Caki2 (cell line): ENCODE results near the gene LRRC39. TPM values are rescaled to one million over a fixed set of nuclear protein-coding genes. Genes with fewer than 3 reads are reported as not detected.
A peak's percentile ranks its signal among the peaks of the same experiment; 100 is the strongest.

Experiments
- DNase-seq: peaks from one replicate; pipeline ENCODE4 v3.0.0-alpha.2; 2015; ENCODE audit warnings: low read depth
- in situ Hi-C: cut with HindIII; loops from 2 replicates; pipeline ENCODE4 v1.10.0; 2016; ENCODE audit warnings: low sequenced_read_pairs, low pct_unique_long_range_greater_than_20kb, mixed read lengths
- total RNA-seq: library from RNA; depleted of rRNA; stranded (reverse); fragments of >200 nt; shearing (Covaris generic); gene quantifications from 2 replicates; pipeline ENCODE4 v1.2.3, GENCODE V29; 2014; ENCODE audit warnings: low replicate concordance

LRRC39 gene
- total RNA-seq, 1 experiment from 2014 or later: not detected

DNA sequence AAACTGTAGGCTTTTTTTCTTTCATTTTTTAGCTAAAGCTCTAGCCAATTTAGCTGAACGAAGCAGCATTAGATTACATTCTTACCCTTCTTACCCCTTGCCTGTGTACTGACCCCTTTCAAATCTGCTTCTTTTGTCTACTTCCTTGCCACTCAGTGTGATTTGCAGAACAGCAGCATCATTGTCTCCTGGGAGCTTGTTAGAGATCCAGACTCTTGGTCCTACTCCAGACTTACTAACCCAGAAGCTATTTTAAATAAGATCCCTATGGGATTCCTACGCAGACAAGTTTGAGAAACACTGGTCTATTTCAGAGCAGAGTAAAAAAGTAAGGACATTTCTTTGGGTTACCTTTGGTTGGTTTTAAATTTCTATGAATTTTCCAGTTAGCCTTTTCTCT lies 13.8 kb downstream of the LRRC39 start:
- DNase-seq: no peak
- in situ Hi-C loops: no loop called here

DNA sequence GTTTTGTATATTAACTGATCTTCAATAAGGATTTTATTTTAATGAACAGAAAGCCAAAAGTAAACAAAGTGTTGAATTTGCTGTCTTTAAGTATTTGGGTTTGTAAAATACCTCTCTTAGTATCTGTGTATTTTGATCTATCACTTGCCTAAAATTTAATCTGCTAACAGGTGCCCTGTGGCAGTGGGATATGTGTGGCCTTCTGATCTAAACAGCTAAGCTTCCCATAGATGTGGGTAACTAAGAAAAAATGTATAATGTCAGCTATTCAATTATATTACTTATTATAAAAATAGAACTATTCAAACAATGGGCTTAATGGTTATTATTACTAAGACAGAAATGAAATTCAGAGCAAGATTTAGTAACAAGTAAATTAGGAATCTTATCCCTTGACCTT lies 15.2 kb downstream of the LRRC39 start:
- no peak for DNase-seq
- in situ Hi-C loops: no loop called here

DNA sequence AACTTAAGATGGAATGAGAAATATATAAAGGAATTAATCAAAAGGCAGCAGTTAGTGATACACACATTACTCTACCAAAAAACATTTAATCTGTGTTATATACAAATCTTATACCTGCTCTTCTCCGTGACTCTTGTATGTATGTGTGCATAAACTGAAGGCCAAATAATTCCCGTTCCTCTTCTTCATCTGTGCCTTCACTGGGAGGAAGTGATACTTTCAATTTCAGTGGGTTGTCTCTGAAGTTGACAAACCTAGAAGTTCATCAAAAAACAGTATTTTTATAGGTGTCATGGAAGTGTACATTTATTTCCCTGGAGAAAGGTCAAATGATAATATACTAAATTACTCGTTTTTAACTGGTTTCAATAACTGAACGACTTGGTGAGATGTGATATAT lies 25.8 kb downstream of the LRRC39 start:
- in situ Hi-C loops: no loop called here
- no peak for DNase-seq

DNA sequence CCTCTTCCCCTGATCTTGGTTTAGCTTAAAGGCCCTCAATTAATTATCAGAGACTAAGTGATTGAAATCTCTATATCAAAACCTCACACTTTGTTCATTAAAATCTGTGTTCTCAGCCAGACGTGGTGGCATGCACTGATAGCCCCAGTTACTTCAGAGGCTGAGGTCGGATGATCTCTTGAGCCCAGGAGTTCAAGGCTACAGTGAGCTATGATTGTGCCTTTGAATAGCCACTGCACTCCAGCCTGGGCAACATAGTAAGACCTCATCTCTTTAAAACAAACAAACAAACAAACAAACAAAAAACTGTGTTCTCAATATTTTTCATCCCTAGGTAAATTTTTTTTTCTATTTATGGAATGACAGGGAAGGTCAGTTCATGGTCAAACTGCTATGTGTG lies 26.4 kb downstream of the LRRC39 start:
- in situ Hi-C loops: no loop called here

DNA sequence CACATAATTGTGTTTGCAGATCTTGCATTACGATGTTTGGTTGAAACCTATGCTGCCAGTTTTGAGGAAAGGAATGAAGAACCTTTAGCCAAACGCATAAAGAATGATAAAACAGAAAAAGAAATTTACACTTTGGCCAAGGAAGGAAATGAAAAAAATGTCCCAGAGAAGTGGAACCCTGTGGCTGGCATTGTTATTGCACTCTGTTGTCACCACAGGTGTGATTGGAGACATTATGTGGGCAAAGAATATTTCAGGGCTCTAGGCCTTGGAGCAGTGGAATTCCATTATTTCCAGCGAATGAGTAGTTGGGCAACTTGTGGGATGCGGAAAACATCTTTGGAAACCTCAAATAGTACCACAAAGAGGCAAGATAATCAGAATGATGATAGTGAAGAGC lies 30.2 kb downstream of the LRRC39 start:
- no peak for DNase-seq
- in situ Hi-C loops: no loop called here

More for the DNA sequence above, 26.4 kb downstream of the LRRC39 start:
- DNase-seq: no peak

DNA sequence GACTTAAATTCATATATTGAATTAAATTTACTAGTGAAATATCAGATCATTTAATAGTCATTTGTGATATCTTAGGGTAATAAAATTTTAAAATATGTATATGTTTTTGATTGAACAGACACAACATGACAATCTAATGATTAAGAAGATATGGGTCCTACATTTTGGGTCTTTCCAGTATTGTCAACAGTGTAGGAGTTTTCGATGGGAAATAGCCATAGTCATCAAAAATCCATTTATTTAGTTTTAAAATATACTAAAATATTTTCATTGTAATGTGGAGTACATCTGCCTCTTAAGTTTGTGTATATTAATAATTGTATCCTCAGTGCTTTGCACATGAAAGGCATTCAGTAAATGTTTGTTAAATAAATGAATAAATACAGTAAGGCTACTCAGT lies 31.1 kb downstream of the LRRC39 start:
- no peak for DNase-seq
- in situ Hi-C loops: no loop called here

DNA sequence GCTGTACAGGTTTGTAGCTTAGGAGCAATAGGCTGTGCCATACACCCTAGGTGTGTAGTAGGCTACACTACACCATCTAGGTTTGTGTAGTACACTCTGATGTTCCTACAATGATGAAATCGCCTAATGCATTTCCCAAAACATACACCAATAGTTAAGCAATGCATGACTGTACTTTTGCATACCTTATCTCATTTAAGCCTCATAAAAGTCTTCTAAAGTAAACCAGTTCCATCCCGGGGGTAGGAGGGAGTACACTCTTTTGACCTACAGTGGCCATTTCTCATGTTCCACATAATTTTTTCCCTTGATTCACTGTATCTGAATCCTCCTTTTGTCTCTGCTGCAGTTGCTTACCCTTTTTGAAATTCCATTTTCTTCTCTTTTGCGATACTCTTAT lies 32.9 kb downstream of the LRRC39 start:
- in situ Hi-C loops: no loop called here
- no peak for DNase-seq

DNA sequence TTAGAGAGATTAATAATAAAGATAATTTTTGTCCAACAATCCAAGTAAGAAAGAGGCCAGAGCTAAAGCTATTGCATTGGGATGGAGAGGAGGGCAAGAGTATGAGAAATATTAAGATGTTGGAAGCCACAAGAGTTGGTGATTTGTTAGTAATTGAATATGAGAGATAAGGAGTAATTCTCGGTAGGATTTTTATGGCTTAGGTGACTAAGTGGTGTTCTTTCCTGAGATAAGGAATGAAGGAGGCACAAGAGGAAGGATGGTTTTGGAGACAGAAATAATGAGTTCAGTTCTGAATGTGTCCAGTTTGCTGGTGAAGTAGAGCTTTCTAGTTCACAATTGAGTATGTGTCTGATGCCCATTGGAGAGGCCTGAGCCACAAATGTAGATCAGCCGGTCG lies 35.7 kb downstream of the LRRC39 start:
- in situ Hi-C loops: no loop called here
- DNase-seq: no peak

DNA sequence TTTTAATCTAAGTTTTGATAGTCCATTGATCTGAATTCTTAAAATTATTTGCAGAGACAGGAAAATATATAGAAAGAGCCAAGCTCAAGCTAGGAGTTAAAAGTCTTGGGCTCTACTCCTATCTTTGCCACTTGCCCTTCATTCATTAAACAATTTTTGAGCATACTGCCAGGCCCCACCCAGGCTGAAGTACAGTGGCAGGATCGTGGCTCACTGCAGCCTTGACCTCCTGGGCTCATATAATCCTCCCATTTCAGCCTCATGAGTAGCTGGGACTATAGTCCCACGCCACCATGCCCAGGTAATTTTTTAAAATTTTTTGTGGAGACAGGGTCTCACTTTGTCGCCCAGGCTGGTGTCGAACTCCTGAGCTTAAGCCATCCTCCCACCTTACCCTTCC lies 36.9 kb downstream of the LRRC39 start:
- in situ Hi-C loops: no loop called here
- no peak for DNase-seq

DNA sequence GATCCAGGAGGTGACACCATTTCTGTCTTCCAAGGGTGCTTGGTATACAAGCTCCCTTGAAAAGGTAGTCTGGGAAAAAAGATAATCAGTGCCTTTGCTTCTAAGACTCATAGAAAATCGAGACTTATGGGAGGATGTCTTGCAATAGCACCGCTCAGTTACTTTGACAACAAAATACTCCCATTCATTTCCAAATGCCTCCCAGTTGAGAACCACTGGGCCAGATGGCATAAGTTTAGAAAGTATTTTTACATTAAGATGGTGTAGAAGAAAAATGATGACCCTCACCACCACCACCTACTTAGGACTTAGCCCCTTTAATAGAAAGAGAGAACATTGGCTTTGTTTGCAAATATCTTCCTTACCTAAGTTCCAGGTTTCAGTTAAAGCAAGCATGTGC lies 40.5 kb downstream of the LRRC39 start:
- in situ Hi-C loops: no loop called here
- no peak for DNase-seq

DNA sequence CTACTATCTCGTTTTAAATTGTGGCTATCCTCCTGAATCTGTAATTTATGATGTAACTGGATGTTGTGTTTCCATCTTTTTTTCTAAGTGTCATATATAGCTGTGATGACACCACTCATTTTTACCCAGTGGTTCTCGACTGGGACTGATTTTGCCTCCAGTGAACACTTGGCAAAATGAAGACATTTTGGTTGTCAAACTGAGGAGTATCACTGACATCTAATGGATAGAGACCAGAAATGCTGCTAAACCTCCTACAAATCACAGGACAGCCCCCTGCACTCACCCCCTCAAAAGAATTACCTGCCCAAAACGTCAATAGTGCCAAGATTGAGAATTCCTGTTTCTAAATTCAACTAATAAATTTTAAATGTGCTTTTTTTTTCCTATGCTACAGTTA lies 43.2 kb downstream of the LRRC39 start:
- in situ Hi-C loops: no loop called here
- no peak for DNase-seq

DNA sequence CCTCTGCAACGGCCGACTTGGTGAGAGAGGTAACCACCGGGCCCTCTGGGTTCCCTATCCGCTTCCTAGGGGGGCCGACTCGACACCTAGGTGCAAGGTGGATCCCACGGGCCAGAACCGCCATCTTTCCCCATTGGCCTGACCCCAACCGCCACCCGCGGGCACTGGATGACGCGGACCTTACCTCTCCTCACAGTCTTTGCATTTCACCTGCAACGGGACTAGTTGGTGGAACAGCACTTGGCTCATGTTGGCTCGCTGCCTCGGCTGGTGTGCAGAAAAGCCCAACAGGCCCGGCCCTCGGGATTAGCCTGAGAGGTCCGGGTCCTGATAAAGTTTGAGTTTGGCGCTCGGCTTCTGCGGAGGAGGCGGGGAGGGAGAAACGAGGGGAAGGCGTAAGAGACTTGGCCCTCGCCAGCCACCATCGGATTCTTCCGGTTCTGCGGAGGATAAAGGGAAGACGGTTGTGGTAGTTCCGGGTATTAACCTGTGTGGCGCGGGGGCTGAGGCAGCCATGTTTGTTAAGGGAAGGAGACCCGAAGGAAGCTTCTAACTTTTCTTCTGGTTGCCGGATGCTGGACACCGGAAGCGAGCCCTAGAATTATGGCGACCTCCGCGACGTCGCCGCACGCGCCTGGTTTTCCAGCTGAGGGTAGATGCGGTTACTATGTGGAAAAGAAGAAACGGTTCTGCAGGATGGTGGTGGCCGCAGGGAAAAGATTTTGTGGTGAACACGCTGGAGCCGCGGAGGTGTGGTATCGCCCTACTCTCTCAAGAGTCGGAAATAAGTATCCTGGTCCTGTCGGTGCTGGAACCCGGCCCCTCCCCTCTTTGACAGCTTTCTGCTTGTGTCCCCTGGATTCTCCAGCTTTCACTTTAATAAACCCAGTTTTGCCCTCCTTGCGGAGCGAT lies 45.2 kb downstream of the LRRC39 start, which contains the start of the genes SASS6 and TRMT13:
Gene SASS6 (minus strand): TSS at position 365 of the 912 bp plus-strand sequence. CDS start 116 bp downstream, at position 249.
Gene TRMT13 (plus strand): TSS at position 598 of the 912 bp plus-strand sequence. CDS start 6 bp downstream, at position 604.
- in situ Hi-C loops: no loop called here

DNA sequence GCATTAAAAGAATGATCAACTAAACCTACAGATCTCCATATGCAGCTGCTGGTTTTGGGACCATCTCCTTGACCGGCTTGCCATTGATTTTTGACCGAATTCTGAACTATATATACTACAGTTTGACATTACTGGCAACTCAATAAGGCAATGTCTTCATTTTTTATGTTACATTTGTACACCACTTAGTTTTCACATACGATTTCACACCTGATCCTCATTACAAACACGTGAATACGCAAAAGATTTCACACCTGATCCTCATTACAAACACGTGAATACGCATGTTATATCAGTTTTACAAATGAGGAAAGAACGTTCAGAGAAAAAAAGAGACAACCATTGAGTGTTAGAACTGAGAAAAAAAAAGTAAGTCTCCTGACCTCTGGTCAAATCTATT lies 46.4 kb downstream of the LRRC39 start:
- in situ Hi-C loops: no loop called here
- DNase-seq: no peak

More for the DNA sequence above, 45.2 kb downstream of the LRRC39 start, which contains the start of the genes SASS6 and TRMT13:
- peak; percentile 95 for DNase-seq

DNA sequence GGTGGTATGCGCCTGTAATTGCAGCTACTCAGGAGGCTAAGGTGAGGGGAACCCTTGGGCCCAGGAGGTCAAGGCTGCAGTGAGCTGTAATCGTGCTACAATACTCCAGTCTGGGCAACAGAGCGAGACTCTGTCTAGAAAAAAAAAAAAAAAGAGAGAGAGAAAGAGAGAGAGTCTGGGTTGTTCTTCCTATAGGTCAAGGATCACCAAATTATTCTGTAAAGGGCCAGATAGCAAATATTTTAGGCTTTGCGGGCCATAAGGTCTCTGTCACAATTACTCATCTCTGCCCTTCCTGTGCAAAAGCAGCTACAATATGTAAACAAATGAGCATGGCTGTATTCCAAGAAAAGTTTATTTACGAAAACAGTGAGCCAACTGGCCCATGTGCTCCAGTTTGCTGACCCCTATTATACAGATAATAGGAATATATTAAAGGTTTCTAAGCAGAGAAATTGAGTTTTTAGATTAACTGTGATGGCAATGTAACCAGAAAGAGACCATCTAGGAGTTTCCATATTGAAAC lies 47.4 kb downstream of the LRRC39 start:
- no peak for DNase-seq
- in situ Hi-C loops: no loop called here

DNA sequence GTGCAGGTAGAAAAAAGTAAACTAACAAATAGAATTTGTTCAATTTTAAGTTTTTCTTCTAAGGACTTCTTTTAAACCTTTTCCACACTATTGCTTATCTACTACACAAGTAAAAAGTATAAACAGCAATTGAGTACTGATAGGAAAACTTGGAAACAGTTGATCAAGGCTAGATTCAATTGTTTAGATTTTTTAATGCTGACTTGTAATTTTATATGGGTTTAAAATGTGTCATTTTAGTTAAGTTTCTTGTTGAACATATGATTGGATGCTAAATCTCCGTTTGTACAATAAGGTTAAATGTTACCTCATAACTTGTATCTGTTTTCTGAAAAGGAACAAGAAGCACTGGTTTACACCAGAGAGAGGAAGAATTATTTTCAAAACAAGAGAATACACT lies 50.8 kb downstream of the LRRC39 start:
- in situ Hi-C loops: no loop called here
- no peak for DNase-seq

DNA sequence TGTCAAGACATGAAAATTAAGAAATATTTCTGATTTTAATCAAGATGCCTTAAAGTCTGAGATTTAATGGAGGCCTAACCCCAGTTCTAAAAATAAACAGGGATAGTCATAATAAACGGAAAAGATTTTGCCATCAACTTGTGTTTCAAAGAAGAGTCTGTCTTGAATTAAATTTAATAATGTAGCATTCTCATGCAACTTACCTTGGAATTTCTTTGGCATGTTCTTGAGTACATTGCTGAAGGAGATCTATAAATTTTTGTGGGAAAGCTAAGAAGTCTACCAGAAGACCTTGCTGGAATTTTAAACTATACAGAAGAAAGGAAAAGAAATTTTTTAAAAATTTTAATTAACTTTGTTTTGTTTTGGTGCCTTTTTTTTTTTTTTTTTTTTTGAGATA lies 55.9 kb downstream of the LRRC39 start:
- in situ Hi-C loops: no loop called here
- no peak for DNase-seq

DNA sequence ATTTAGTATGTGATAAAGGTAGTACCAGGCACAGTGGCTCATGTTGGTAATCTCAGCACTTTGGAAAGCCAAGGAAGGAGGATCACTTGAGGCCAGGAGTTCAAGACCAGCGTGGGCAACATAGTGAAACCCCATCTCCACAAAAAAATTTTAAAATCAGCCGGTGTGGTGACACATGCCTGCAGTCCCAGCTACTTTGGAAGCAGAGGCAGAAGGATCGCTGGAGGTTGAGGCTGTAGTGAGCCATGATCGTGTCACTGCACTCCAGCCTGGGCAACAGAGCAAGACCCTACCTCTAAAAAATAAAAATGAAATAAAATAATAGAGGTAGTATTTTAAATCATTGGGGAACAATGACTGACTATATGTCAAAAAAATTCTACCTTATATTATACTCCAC lies 62.5 kb downstream of the LRRC39 start:
- DNase-seq: no peak
- in situ Hi-C loops: no loop called here

DNA sequence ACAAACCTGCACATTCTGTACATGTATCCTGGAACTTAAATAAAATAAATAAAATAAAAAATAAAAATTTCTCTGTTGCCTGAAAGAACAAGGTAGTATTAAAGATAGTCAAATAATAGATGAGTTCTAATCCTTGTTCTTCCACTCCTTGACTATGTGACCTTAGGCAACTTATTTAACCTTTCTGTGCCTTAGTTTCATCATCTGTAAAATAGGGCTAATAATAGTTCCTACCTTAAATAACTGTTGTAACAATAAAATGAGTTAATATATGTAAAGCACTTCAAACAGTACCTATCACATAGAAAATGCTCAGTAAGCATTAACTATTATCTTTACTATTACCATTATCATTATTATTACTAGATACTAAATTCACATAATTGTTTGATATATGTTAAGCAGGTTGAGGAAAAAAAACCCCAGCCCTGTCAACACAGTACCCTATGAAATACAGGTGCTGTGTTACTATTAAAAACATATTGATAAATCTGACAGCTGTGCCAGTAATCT lies 68.4 kb downstream of the LRRC39 start:
- in situ Hi-C loops: no loop called here

DNA sequence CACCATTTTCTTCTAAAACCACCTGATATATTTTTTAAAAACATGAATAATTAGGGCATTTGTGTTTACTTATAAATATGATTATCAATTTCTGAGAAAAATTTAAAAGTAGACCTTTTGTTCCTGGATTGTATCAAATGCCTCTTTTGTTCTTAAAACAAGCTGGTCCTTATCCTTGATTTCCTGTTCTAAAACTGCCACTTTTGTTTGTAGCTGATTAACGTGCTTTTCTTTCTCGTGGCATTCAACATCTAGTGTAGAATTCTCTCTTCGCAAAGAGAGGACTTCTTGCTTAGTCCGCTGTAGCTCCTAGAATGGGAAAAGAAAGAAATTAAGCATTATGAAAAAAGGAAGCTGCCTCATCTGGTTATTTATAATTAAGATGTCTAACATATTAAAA lies 70.4 kb downstream of the LRRC39 start:
- in situ Hi-C loops: no loop called here
- no peak for DNase-seq

More for the DNA sequence above, 68.4 kb downstream of the LRRC39 start:
- DNase-seq: no peak
